ENCODE measurements around the gene TRAPPC10. TPM values are rescaled to one million over a fixed set of nuclear protein-coding genes. Genes with fewer than 3 reads are reported as not detected.

The TRAPPC10 gene
- total and polyA plus RNA-seq, 2 of the 8 experiments (the other 6 are each of a cell fraction or from before 2014, with no cell fraction given) = 18.5 to 29.8 TPM

DNA sequence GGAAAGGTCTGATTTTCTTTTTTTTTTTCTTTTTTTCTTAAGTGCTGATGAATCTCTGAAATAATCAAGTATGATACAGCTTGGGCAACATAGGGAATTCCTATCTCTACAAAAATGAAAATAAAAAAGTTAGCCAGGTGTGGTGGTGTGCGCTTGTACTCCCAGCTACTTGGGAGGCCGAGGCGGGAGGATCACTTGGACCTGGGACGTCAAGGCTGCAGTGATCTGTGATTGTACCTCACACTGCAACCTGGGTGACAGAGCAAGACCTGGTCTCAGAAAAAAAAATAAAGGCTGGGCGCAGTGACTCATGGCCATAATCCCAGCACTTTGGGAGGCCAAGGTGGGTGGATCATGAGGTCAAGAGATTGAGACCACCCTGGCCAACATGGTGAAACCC is 6.0 kb downstream of the TRAPPC10 start:
- no peak overlapping the region for H4K5ac ChIP-seq (ENCODE audit: insufficient read length, low read depth, low read length)
- H3K14ac ChIP-seq (ENCODE audit: insufficient read length) = no peak overlapping the region
- no peaks in the 10 kb centered on the region for H3K9me3 ChIP-seq (ENCODE audit: insufficient read depth in 2 of 2, low read depth in 1 of 2, low read length in 1 of 2)
- peaks cover 0 to 5% (median 3%) of the 10 kb centered on the region in 4 experiments; a peak in 3 of 7 replicates for H3K4me1 ChIP-seq (replicated peaks in 1 of 4; ENCODE audit: control insufficient read depth in 3 of 4, insufficient read depth in 4 of 4, low read length in 3 of 4)
- H3K27me3 ChIP-seq (replicated peaks in 1 of 4; ENCODE audit: control insufficient read depth in 3 of 4, extremely low read depth in 1 of 4, insufficient read depth in 3 of 4, low read length in 3 of 4) = no peaks in the 10 kb centered on the region
- H3K18ac ChIP-seq (ENCODE audit: extremely low read depth, low read length) = no peak overlapping the region
- no peak overlapping the region for H2BK120ac ChIP-seq (replicated peaks; ENCODE audit: low read depth, low read length)
- peaks cover 35 to 95% of the 10 kb centered on the region in 2 experiments for H3K79me2 ChIP-seq (ENCODE audit: control insufficient read depth in 1 of 2, insufficient read depth in 2 of 2, low read length in 2 of 2)
- no peak overlapping the region for H3K56ac ChIP-seq (replicated peaks; ENCODE audit: insufficient read length, low read depth, low read length)
- no peak overlapping the region for H3K4me3 ChIP-seq (ENCODE audit: extremely low read depth in 1 of 4, insufficient read depth in 2 of 4, low read depth in 3 of 4, low read length in 4 of 4)
- H2BK12ac ChIP-seq (ENCODE audit: low read depth, low read length) = no peak overlapping the region
- no peak overlapping the region for H4K91ac ChIP-seq (replicated peaks; ENCODE audit: insufficient read length, low read length)
- H2AFZ ChIP-seq (ENCODE audit: low read length) = no peak overlapping the region
- no peak overlapping the region for H3K27ac ChIP-seq (ENCODE audit: low read depth, low read length)
- H4K20me1 ChIP-seq (replicated peaks in 1 of 2; ENCODE audit: control insufficient read depth in 1 of 2, insufficient read depth in 2 of 2, low read length in 2 of 2) = peaks cover 9 to 19% of the 10 kb centered on the region in 2 experiments
- H2BK20ac ChIP-seq (ENCODE audit: low read length) = no peak overlapping the region
- no peak overlapping the region for H4K8ac ChIP-seq (ENCODE audit: extremely low read depth, insufficient read depth, low read length)
- no peaks in the 10 kb centered on the region; a peak in 1 of 8 replicates for H3K36me3 ChIP-seq (ENCODE audit: control insufficient read depth in 2 of 4, insufficient read depth in 4 of 4, low read length in 3 of 4)
- WGBS, 2 experiments (ENCODE audit: extremely low coverage in 1 of 2, insufficient coverage in 1 of 2, insufficient read length in 1 of 2, insufficient replicate concordance in 2 of 2, low coverage in 1 of 2, low lambda C conversion rate in 2 of 2, missing lambda C conversion rate in 1 of 2) = 97% methylated on average over 5 of the region's 5 CpGs; no CpG with 5 or more reads in 1 of the 2 experiments
- no peak overlapping the region for H3K9ac ChIP-seq (replicated peaks in 1 of 4; ENCODE audit: extremely low read depth in 1 of 4, low read depth in 3 of 4, low read length in 3 of 4)
- FAIRE-seq = no peak
- H3K23me2 ChIP-seq (ENCODE audit: low read depth, low read length) = peaks cover 3% of the 10 kb centered on the region; the same call in 1 of the 2 replicates
- H3K4ac ChIP-seq (replicated peaks; ENCODE audit: insufficient read length, low read depth, low read length) = no peak overlapping the region
- H2BK5ac ChIP-seq (ENCODE audit: low read depth, low read length) = no peak overlapping the region
- no peak overlapping the region for H2AK5ac ChIP-seq (ENCODE audit: low read depth, low read length)
- H3K4me2 ChIP-seq (ENCODE audit: insufficient read depth in 1 of 2, low read depth in 2 of 2, low read length in 2 of 2) = no peak overlapping the region
- CTCF ChIA-PET (ENCODE audit: partially characterized antibody) = interaction anchor here (0.6 to 0.9 kb wide), 4 partner anchors 19 to 966 kb away, joined by 3 to 5 read pairs (median 4); no protein-coding TSS in a partner anchor
- no peak for DNase-seq (ENCODE audit: low read depth in 1 of 2, low spot score in 2 of 2)
- no peak overlapping the region for H2BK15ac ChIP-seq (ENCODE audit: low read length)
- no peak overlapping the region for H3K23ac ChIP-seq (ENCODE audit: insufficient read length)
- POLR2A ChIA-PET (ENCODE audit: partially characterized antibody) = no interaction called here
- peaks cover 3% of the 10 kb centered on the region for H3K79me1 ChIP-seq (ENCODE audit: low read depth, low read length)
- TF ChIP-seq HDAC6 (IDR thresholded peaks at IDR 0.05; ENCODE audit: low read depth, low read length) = no peak
- no peak for TF ChIP-seq KDM5A (IDR thresholded peaks at IDR 0.05; ENCODE audit: low read length)
- no peak for TF ChIP-seq BCL11A (IDR thresholded peaks at IDR 0.05; ENCODE audit: low read depth in 2 of 2, low read length in 2 of 2)
- no peak for TF ChIP-seq NRF1 (IDR thresholded peaks at IDR 0.05; ENCODE audit: low read depth, low read length)
- TF ChIP-seq TAF1 (IDR thresholded peaks at IDR 0.05; ENCODE audit: low read depth, low read length) = no peak
- TF ChIP-seq SIRT6 (IDR thresholded peaks at IDR 0.05; ENCODE audit: low read length) = no peak
- no peak for TF ChIP-seq CHD2 (IDR thresholded peaks at IDR 0.05; ENCODE audit: low read length)
- no peak for TF ChIP-seq ASH2L (IDR thresholded peaks at IDR 0.05; ENCODE audit: low read length)
- TF ChIP-seq POU5F1 (IDR thresholded peaks at IDR 0.05; ENCODE audit: low read depth, low read length) = no peak
- no peak for TF ChIP-seq POLR2AphosphoS5 (IDR thresholded peaks at IDR 0.05; ENCODE audit: low read depth, low read length)
- TF ChIP-seq SUZ12 (IDR thresholded peaks at IDR 0.05; ENCODE audit: low read length) = no peak
- no peak for TF ChIP-seq NANOG (IDR thresholded peaks at IDR 0.05; ENCODE audit: insufficient read depth, low read depth, low read length, poor library complexity, severe bottlenecking)
- TF ChIP-seq ATF3 (IDR thresholded peaks at IDR 0.05; ENCODE audit: insufficient read depth, low read depth, low read length) = no peak
- no peak for TF ChIP-seq SP4 (IDR thresholded peaks at IDR 0.05; ENCODE audit: low read length)
- no peak for TF ChIP-seq EZH2 (IDR thresholded peaks at IDR 0.05; ENCODE audit: low read depth, low read length, severe bottlenecking)
